GM18861 (cell line): ENCODE data around the gene LPP.

ENCODE experiments used
- ATAC-seq: cut with Tn5 transposase; IDR thresholded peaks from one replicate; pipeline ENCODE4 v1.9.1; 2021; ENCODE audit not compliant: unreplicated experiment

LPP gene

DNA sequence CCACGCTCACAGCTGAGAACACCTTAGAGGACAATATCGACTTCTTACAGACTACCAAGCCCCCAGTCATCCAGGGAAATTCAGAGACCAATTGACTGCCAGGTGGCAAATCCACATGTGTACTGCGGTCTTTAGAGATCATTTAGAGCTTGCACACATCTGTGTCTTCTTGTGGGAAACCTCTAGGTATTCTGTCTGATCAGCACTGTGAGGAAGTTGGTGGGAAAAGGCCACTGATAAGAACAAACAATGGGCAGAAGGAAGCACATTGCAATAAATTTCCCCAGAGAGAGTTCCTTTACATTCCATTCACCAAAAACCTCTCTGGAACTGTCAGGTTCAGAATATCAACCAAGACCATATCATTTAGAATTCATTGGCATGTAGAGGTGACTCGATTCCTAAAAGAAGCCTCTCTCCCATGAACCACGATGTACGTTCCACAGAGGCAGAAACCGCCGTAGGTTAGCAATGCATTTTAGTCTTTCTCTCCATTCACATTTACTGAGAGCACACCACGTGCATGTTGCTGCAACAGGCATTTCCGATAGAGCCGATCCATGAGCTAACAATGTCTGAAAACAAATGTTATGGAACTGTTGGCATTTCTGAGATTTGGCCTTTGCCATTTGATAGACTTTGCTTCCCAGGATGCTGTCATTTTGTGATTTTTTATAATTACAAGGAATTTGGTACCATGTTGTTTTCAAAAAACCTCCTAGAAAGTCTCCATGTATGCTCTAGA, 730.5 kb downstream of the LPP start:
- no peak for ATAC-seq

DNA sequence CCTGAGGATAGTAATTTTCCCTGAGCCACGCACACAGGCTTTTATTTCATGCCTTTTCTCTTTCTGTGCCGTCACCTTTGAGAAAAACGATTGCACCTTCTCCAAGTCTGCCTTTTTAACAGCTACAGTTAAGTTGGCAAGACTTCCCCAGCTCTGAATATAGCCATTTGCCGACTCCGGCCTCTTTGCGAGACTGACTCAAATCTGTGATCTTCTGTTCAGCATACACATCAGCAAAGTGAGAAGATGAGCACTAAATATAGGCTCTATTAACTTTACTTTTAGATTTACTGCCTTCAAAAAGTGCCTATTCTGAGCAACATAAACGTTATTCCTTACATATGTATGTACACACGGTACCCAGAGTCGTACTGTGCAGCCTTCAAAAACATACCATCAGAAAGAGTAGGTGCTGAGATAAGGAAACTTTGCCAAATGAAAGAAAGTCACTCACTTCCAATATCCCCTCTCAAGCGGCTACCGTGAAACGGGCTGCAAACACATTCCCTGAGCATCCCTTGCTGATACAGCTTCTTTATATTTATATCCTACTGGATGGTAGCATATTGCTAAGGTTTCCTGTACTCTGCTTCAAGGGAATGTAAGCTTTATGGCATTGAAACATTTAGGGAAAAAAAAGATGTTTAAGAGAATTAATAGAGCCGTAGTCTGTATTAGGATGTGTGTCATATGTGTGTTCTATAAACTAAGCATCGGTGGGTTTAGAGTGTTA, 734.5 kb downstream of the LPP start:
- ATAC-seq = no peak

DNA sequence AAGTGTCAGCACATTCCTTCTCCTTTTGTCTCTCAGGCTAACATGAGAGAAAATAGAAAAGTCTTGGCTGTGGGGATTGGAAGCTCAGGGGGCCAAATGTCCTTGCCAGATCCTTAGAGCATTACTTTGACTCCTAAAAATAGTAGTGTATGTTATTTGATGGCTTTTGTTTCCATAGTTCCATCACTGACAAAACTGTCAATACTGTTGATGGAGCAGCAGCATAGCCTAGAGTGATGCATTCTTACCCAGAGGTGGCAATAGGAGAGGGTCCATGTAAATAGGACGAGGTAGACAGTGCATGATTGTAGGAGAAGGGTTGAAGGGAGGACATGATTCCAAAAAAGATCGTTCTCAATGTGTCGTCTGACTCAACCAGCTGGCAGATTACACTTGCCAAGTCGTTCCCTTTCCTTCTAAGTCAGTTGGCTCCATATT, 735.1 kb downstream of the LPP start:
- no peak for ATAC-seq

DNA sequence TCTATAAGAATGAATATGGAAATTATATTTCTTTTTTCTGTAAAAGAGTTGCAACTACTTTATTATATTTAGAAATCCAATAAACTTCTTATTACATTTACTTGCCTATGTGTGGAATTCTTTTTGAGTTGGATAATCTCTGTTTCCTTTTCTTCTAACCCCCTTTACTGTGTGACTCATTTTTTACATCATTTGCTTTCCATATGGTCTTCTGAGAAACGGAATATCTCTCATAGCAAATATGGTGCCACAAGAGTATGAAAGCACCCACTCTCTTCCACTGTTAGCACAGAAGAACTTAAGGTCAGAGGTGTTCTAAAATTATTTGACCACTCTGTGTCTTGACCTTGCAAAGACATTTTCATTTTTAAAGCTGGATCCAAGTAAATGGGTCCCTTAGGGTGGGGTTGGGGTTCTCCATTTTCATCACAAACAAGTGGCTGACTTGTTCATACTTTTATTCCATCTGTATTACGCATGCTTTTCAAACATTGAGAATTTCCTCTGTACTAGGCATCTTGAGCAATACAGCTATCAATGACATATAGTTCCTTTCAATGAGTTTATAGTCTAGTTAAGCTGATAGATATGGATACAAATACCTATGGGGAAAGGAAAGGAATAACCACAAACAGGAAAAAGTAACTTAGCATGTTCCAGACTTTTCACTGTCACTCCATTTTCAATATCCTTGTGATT, 736.8 kb downstream of the LPP start:
- no peak for ATAC-seq

DNA sequence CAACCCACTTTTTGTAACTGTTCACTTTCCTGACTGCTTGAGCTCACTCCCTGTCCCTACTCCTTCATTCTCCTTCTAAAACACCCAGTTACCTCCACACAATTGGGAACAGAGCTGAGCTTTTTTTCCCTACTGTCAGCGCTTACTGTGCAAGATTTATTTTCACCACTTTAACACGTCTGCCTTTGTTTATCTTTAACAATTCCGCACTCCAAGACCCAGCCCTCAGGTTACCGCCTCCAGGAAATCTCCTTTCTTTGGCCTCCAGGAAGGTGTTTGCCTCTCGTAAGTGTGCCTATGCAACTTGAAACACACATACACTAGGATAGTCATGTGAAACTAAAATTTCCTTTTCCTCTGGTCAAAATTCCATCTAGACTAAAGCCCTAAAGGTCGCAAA, 745.9 kb downstream of the LPP start:
- ATAC-seq = no peak

DNA sequence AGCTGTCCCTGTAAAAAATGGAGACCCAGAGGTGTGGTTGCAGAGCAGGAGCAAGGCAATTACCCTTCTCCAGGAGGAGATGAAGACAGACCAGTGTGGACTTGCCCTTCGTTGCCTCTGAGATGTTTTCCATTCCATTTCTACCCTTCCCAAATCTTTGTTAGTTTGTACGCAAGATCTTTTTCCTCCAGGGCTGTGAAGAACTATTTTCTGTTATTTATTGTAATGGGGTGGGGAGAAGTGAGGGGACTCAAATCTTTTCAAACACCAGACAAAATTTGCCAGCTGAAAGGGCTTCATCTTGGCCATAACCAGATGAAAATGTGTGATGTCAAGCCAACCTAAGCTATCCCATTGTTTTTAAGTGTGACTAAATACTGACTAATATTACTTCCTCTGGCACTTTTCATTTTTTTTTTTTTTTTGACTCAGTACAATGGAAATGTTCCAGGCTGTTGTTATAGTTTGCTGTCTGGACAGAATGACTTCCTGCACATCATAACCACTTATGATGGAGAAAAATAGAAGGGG, 746.5 kb downstream of the LPP start:
- no peak for ATAC-seq

DNA sequence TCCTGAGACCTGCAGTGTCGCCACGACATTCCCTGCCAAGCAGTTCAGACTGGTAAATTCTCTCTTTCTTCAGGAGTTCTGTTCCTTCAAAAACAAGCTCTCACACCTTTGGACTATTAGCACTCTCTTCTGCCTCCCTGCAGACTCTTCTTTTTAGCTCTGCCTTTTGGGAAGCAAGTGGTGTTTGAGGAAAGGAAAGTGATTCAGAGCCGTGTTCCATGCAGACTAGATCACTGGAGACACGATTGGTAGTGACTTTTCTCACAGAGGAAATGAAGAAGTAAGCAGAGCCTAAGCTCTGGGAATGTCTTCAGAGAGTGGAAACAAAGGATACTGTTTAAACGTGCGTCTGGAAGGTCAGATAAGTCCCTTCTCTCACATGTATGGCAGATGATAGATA, 747.2 kb downstream of the LPP start:
- no peak for ATAC-seq

DNA sequence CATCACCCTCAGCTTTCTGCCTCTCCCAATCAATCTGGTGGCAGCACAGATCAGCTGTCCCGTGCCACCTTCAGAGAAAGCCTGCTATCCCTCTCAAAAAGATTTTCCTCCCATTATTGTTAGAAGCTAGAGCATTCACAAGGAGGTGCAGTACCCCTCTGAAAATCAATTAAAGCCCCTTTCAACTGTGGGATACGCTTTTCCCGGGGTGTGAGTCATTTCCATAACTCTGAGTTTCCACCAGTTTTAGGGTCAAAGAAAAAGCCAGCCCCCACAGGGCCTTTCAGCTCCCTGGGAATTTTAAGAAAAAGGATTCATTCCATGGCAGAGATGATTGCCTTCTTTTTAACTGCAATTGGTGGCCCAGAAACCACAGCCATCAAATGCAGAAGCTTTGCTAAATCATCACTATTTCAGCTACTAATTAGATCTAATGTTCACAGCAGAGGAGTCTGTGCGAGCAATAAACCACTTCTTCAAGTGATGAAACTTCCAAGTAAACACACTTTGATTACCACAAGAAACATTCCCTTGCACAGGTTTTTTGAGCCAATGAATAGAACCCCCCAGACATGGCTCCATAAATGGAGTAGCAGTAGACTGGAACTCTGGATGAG, 747.8 kb downstream of the LPP start:
- ATAC-seq = no peak

DNA sequence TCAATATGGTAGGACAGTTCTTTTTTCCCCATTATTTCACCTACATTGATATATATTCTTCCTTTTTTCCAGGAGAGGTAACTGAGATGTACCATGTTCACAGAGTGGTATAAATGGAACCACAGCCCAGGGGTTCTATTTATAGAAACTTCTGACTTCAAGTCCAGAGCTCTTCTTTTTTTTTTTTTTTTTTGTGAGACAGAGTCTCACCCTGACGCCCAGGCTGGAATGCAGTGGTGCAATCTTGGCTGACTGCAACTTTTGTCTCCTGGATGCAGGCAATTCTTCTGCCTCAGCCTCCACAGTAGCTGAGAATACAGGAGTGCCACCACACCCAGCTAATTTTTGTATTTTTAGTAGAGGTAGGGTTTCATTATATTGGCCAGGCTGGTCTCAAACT, 750.7 kb downstream of the LPP start:
- ATAC-seq = no peak

DNA sequence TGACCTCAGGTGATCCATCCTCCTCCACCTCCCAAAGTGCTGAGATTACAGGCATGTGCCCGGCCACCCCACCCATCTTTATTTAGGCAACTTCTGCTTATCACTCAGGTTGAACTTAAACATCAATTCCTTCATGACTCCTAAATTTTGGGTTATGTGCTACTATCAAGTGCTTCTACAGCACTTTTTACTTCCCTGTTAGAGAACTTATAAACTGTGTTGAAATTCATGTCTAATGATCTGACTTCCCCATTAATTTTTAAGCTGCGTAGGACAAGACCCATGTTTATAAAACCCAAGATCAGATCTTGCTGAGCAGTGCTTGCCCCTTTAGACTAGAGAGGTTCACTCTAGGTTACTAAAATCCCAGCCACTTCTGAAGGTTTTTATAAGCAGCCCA, 751.6 kb downstream of the LPP start:
- ATAC-seq = no peak

DNA sequence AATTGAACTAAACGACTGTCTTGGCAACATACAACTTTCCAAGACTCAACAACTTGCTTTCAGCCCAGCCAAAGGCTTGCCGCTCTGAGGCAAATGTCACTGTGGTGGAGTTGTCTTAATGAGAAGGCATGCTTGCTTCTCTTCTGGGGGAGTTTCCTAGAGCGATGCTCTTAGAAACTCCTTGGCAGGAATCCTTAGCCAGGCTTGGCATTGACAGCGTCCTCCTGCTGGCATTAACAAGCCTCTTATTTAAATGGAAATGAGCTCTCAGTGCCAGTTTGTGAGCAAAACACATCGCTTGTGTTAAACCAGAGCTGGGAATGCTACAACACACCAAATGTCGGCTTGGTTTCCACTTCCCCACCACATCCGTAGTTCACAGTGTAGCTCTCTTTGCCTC, 752.3 kb downstream of the LPP start:
- no peak for ATAC-seq

DNA sequence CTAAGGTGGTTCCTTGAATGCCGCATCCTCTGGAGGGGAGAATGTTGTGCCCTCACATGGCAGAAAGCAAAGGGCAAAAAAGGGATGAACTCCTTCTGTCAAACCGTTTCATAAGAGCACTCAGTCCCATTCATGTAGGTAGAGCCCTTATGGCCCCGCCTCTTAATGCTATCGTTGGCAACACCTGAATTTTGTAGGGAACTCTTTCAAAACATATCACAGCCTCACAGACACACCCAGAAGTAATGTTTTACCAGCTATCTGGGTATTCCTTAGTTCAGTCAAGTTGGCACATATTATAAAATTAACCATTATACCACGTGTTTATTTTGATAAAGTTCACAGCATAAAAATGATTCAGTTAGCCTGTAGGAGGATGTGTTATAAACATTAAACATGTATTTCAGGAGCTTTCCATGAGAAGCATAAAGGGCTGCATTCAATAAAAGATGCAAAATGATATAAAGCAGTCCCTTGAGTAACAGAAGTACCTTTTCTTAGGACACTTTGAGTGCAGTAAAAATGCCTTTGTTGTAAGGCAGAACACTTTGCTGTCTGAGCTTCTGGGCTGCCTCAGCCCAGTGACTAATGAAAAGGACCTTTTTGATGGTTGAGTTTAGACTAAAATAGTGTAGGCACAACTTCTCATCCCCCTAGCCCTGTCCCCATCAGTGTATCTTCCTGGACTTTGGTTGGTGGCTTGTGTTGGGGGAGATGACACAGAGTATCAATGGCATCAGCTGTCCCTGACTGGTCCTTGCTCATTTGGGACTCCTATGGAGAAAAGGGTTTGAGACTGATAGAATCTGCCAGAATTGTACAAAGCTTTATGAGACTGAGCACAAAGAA, 754.3 kb downstream of the LPP start:
- no peak for ATAC-seq

DNA sequence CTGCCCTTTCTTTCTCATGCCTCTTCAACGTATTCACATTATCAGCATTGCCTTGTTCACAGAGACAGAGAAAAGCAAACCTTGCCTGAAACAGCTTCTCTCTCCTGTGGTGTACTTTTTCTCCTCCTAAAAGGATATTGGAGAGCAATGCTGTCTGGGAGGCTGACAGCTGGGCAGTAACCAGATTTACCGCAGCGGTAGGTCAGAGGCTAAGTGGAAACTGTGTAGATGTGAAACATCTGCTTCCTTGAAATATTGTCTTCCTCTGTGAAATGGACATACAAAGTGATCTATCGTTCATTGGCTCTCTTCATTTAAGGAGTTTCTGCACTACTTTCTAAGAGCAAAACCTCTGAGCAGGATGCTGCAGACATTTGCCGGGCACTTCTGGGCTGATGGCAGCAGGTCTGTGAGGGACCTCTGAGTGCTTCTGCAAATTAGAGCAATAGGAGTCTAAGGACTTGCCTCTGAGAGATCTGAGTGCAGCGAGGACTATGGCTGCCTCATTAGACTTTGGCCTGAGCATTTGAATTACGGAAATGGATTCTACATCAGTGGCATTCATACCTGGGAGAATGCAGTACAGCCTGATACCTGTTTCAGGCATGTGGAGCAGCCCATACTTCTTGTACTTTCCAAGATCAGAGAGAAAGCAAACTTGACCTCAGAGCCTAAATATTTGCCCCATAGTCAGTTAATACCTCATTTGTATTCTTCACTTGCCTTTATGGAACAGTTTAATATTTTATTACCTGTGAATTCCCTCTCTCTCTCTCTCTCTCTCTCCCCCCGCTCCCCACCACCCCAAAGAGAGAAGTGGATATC, 757.3 kb downstream of the LPP start:
- no peak for ATAC-seq

DNA sequence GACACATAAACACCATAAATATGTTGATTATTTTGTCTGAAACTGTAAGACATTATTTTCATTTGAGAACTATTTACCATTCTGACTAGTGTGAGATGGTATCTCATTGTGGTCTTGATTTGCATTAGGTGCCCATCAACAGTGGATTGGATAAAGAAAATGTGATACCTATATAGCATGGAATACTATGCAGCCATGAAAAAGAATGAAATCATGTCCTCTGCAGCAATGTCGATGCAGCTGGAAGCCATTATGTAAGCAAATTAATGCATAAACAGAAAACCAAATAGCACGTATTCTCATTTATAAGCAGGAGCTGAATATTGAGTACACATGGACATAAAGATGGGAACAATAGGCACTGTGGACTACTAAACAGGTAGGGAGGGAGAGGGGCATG, 759.1 kb downstream of the LPP start:
- ATAC-seq = no peak

DNA sequence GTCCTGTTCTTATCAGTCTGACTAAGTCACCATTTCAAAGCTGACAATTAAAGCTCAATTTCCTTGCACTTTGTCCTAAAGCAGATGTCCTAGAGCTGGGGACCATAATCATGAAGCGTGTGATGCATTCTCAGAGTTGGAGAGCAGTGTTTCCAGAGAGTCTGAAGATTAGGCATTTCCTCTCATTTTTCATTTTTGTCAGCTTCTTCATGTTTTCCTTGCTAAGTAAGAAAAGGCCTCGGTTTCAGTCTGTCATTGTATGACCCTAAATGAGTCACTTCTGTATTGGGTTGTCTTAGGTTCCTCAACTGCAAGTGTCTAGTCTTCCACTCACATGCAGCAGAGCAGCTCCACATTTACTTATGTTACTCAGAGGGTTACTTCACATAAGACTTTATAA, 760.6 kb downstream of the LPP start:
- ATAC-seq = no peak

DNA sequence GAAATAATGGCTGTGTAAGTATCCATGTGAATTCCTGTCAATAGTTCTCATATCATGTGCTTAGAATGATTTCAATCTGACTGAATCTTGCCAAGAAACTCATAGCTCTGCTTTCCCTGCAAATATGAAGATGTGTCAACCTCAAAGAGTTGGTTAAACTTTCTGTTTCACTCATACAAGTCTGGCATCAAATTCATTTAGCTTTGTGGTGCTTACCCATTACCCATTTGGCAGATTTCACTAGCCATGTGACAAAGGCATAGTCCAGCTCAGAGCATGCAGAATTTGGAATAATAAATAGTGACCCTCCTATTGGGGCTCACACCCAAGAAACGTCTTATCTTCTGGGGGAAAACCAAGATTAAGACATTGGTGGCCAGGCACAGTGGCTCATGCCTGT, 761.2 kb downstream of the LPP start:
- ATAC-seq = no peak

DNA sequence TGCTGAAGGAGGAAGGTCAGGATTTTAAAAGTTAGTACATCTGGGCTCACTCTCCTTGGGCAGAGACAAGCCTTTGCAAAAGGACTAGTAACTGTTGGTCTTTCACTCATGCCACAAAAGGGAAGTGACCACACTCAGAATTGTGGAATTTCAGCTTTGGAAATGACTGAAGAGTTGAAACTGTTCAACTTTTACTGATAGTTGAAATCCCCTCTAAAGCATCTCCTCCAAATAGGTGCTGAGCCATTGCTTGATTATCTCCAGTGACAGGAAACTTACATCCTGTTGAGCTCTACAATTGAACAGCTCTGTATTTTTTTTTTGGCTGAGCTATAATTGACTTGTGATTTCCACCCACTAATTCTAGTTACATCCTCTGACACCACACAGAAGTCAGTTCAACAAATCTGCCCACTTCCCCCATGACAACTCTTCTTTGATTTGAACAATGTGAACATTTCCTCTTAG, 763.0 kb downstream of the LPP start:
- no peak for ATAC-seq

DNA sequence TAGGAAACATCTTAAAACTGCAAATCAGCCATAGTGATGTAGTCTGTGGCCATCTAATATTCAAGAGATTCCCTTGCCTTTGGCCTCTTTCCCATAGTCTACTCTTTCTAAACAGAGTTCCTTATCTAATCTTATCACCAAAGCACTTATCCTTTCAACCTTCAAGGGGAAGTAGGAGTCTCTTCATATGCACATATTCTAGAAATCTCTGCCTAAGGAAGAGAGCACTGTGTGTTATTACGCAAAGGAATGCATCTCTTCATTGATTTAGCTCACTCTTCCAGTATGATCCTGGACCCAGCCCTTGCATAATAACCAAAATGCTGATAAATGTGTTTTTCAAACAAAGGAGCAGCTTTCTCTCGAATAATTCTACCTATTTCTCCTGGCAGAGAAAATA, 764.1 kb downstream of the LPP start:
- no peak for ATAC-seq

DNA sequence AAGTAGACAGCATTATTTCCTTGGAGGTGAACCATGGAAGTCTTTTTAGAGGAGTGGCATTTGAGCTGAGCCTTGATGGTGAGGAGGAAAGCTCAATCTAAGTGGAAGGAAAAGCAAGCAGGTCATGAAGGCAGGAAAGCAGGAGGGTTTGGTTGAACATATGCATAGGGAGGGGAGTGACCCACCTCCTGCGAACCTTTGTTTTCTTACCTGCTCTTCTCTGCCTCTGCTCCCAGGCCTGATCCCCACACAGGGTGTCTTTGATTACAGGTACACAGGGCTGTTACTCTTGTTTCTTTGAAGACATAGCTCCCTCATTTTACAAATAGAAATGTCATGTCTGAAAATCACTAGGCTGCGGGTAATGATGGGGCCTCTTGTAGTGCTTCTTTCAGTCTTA, 769.7 kb downstream of the LPP start:
- no peak for ATAC-seq

DNA sequence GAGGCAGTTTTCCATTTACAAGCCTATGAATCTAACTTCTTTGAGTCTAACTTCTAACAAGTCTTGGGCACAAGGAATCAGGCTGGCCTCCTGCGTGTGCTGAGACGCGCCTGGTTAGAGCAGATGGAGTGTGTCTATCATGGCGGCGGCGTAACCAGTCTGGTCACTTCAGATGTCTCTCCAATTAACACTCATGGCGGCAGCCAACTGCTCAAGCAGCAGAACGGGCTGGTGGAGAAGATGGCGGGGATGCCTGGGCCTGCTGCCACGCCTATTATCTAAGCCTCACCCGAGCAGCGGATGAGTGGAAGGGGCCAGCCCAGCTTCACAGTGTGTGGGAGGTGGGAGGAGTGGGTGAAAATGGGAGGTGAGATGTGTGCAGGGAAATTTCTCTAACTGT, 771.4 kb downstream of the LPP start:
- no peak for ATAC-seq
